ENCODE data around the gene MAP4K4.
A peak's percentile ranks its signal among the peaks of the same experiment; 100 is the strongest.
"Not testable (repeated sequence)": the region's sequence is repeated elsewhere in the genome, so short reads cannot be mapped to it uniquely, and the experiment has no call there.

The MAP4K4 gene

DNA sequence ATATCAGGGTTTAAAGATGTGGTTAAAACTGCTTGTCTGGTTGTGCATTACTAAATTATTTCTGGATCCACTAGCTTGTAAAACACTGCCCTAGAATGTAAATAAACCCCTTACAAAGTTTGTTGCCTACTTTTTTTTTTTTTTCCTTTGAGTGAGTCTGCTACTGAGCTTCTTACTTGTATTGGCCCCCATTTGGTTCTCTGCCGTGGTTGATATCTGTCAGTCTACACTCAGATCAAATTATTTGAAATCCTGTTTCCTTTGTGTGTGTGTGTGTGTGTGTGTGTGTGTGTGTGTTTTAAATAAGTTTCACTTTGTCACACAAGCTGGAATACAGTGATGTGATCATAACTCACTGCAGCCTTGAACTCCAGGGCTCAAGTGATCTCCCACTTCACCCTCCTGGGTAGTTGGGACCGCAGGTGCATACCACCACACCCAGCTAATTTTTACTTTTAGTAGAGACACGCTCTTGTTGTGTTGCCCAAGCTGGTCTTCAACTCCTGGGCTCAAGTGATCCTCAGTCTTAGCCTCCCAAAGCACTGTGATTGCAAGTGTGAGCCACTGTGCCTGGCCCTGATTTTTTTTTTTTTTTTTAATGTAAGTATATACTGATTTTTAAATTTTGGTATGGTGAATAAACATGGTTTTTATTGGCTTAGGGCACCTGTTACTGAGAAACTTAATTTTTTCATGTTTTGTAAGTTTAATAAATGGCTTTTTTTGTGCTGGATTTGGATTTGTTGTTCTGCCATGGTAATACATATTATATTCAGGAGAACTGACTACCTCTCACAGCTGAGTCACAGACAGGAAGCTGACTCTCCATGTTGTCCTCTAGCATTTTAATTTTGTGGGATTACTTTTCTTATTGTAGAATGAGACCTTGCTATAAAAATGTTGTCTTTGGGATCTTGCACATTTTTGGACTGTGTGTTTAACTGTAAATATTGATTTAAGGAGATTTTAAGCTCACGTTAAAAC lies 48.5 kb downstream of the MAP4K4 start:
- no peak for DNase-seq

- DNase-seq = no peak
These were observed 50.5 kb downstream of the MAP4K4 start for GRCh38 chr2:101748000-101748399.

- DNase-seq = not testable (repeated sequence)
These were observed 51.0 kb downstream of the MAP4K4 start for GRCh38 chr2:101748462-101748861.

DNA sequence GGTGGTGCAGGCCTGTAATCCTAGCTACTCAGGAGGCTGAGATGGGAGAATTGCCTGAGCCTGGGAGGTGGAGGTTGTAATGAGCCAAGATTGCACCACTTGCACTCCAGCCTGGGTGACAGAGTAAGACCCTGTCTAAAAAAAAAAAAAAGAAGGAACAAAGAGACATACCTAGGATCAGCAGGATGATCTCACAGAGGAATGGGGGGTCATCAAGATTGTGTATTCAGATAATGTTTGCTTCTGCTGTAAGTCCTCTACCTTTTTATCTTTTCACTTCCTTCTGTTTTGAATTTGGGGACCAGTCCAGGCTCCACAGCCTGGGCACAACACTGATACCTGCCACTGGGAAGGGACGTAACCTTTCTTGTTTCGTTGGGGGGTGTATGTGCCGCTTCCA lies 53.2 kb downstream of the MAP4K4 start:
- DNase-seq = no peak

GRCh38 chr2:101751276-101751815 lies 53.8 kb downstream of the MAP4K4 start:
- no peak for DNase-seq

- DNase-seq = no peak
These were observed 54.5 kb downstream of the MAP4K4 start for GRCh38 chr2:101751875-101752619.

GRCh38 chr2:101752716-101753616 lies 55.5 kb downstream of the MAP4K4 start:
- no peak for DNase-seq

DNA sequence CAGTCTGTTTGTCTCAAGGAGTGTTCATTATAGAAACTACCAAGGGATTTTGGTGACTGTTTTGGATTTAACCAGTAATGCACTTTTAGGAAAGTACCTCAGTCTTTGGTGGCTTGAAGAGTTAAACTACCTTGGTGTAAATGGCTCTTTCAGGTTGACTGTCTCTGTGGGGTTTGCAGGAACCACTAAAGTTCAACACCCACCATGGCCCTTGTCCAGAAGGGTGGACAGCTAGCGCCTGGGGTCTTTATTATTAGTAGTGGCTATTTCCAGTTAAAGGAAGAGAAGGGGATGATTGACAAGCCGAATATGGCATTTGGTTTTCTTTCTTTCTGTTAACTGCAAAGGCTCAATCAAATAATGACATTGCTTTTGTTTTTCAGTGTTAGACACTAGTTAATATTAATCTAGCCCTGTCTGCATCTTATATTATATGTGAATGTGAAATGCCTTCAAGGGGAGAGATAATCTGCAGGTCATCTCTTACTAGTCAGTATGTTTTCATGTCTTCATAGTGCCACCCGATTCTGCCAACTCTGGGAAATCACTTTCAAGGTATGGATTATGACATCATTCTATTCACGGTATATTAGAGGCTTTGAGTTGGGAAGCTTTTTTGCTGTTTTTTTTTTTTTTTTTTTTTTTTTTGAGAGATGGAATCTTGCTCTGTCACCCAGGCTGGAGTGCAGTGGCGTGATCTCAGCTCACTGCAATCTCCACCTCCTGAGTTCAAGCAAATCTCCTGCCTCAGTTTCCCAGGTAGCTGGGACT lies 56.4 kb downstream of the MAP4K4 start:
- DNase-seq = no peak

- no peak for DNase-seq
These were observed 57.1 kb downstream of the MAP4K4 start for GRCh38 chr2:101754618-101755017.

DNA sequence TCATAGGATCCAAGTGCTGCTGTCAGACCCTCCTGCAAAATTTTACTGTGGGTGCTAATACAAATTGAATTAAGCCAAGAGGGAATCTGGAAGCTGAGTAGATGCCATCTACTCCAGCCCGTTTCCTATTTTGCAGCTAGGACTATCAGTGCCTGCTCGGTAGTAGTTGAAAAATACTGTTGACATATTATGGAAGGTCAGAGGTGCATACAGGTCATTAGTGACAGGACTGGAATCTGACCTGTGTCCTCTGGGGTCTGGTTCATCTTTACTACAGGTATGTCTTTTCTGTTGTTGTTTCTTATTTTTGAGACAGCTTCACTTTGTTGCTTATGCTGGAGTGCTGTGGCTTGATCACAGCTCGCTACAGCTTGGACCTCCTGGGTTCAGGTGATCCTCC lies 58.8 kb downstream of the MAP4K4 start:
- DNase-seq = no peak

- DNase-seq = no peak
These were observed 60.5 kb downstream of the MAP4K4 start for GRCh38 chr2:101758001-101758400.

DNA sequence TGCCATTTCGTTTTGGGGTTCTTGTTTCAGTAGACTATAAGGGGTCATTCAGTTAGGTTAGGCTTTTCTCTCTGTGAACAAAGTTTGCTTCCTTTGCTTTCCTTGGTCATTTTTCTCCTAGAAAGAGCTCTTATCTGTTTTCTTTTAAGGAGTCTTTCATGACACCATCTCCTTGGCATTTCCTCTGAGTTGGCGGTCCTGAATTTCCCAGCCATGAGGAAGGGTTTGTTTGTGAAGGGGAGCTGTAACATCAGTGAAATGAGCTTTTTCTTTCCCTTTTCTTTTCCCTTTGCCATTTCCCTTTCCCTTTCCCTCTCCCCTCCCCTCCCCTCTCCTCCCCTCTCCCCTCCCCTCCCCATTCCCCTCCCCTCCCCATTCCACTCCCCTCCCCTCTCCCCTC lies 61.7 kb downstream of the MAP4K4 start:
- no peak for DNase-seq

DNA sequence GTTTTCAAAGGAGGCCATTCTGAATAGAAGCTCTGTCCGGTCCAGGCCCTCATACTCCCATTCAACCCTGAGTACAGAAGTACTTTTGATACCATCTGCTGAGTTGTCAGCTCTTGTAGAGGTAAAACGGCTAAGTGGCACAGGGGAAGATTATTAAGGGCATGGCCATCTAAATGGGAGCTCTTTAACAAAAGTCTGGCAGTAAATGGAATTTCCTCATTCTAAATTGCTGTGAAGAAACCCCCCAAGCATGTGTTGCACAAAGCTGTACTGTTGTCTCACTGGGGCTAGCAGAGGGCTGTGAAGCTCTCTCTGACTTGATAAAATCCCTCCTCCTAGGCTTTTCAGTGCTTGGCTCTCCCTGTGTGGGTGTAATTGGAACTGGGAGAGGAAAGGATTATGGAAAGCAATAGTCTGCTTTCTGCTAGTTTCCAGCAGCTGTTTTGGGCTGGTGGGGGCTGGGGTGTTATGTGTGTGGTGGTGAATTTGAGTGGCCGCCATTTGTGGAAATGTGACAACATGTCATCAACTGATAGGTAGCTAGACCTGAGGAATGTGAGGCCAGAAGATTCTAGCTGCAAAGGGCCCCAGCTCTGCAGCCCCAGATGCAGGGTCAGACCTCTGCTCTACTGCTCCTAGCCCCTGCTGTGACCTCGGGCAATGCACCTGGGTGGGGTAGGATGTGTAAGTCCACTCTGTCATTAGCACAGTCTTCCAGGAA lies 65.1 kb downstream of the MAP4K4 start:
- DNase-seq = no peak

- no peak for DNase-seq
These were observed 66.2 kb downstream of the MAP4K4 start for GRCh38 chr2:101763496-101764333.

DNA sequence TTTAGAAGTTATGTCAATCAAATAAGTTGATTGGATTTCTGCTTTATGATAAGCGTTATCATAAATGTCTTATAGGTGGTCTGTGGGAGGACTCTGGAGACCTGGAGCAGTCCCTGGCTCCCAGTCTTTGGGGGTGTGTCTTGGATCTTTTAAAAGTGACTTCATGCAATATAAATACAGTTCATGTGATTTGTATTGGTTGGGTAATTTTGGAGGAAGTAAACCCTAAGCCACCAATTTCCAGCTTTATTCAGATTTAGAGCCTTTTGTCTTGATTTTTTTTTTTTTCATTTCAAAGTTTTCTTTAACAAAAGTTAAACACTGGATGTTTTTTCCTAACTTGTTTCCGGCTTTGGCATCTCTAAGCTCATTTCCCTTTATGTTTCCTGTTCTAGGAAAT lies 68.8 kb downstream of the MAP4K4 start:
- no peak for DNase-seq

GRCh38 chr2:101766871-101767739 lies 69.6 kb downstream of the MAP4K4 start:
- no peak for DNase-seq

- no peak for DNase-seq
These were observed 71.2 kb downstream of the MAP4K4 start for GRCh38 chr2:101768556-101769220.

DNA sequence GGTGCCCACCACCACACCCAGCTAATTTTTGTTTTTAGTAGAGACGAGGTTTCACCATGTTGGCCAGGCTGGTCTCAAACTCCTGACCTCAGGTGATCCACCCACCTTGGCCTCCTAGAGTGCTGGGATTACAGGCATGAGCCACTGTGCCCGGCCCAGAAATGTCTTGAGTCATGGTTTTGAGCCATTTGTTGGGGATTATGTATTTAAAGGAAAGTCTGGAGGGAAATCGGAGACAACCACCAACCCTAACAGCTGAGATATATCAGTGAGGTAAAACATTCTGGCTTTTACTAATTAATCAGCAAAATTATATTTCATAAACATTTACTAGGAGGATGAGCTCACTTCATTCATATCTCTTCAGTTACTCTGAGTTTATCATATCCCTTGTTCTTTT lies 72.2 kb downstream of the MAP4K4 start:
- not testable (repeated sequence) for DNase-seq

DNA sequence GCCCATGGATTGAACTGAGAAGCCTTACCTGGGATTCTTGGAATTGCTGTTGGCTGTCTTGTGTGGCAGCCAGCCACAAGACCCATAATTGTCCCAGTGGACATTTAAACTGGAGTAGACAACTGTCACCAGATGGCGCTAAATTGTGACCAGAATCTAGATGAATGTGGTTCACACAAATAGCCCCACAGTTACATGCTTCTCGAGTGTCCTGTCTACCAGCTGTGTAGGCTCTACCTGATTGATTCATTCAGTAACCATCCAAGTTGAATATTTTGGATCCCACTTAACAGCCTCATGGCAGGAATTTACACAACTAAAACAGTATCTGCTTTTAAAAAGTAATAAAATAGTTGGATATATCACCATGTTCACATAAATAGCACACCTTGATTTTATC lies 73.2 kb downstream of the MAP4K4 start:
- DNase-seq = peak; percentile 8

All from NCI-H2029 treated with DMSO at 0.1 percent for 48 hours (cell line).